ENCODE results near the gene OST4. TPM values are rescaled to one million over a fixed set of nuclear protein-coding genes. Genes with fewer than 3 reads are reported as not detected.

Gene OST4
- total RNA-seq, 1 donor, result 300 TPM

- DNase-seq (ENCODE audit: low read depth), result no peak
- H3K4me3 ChIP-seq (ENCODE audit: low read depth, low read length), result peak overlapping the region; percentile 87
- TF ChIP-seq CTCF (IDR thresholded peaks at IDR 0.05; ENCODE audit: insufficient read depth, low read length), result no peak
Observed at GRCh38 chr2:27051902-27052645, 19.4 kb downstream of the OST4 start.

- no peak for TF ChIP-seq CTCF (IDR thresholded peaks at IDR 0.05; ENCODE audit: insufficient read depth, low read length)
- H3K4me3 ChIP-seq (ENCODE audit: low read depth, low read length), result peak within 1 kb of the TSS; percentile 87
- peak; percentile 94 for DNase-seq (ENCODE audit: low read depth)
Observed at GRCh38 chr2:27050996-27051901, 20.2 kb downstream of the OST4 start, which contains the start of gene AGBL5. Gene AGBL5 (plus strand): TSS chr2:27051668. CDS start chr2:27052959, 1,291 bp downstream.

- H3K4me3 ChIP-seq (ENCODE audit: low read depth, low read length), result peak overlapping the region; percentile 87
- TF ChIP-seq CTCF (IDR thresholded peaks at IDR 0.05; ENCODE audit: insufficient read depth, low read length), result peak; percentile 62
- DNase-seq (ENCODE audit: low read depth), result peak; percentile 99
Observed at GRCh38 chr2:27050281-27050995, 21.0 kb downstream of the OST4 start.

GRCh38 chr2:27049422-27050280, 21.8 kb downstream of the OST4 start:
- DNase-seq (ENCODE audit: low read depth), result no peak
- TF ChIP-seq CTCF (IDR thresholded peaks at IDR 0.05; ENCODE audit: insufficient read depth, low read length), result no peak

GRCh38 chr2:27042985-27043634, 28.3 kb downstream of the OST4 start:
- peak; percentile 24 for DNase-seq (ENCODE audit: low read depth)
- no peak overlapping the region for H3K4me3 ChIP-seq (ENCODE audit: low read depth, low read length)
- no peak for TF ChIP-seq CTCF (IDR thresholded peaks at IDR 0.05; ENCODE audit: insufficient read depth, low read length)

More at GRCh38 chr2:27049422-27050280, 21.8 kb downstream of the OST4 start:
- peak overlapping the region; percentile 86 for H3K4me3 ChIP-seq (ENCODE audit: low read depth, low read length)

Data from fibroblast of the aortic adventitia (primary cell).